COR-L47 (cell line): ENCODE measurements around the gene CXCL12.

Source experiments
- DNase-seq: peaks from one replicate; lab custom pipeline; 2025; lab: John Stamatoyannopoulos, UW

The CXCL12 gene

GRCh38 chr10:44362866-44363711, 21.8 kb downstream of the CXCL12 start:
- no peak for DNase-seq

- DNase-seq: no peak
These were observed 23.8 kb downstream of the CXCL12 start for GRCh38 chr10:44361109-44361508.

GRCh38 chr10:44358080-44358771, 26.7 kb downstream of the CXCL12 start:
- no peak for DNase-seq

- DNase-seq: no peak
These were observed 27.8 kb downstream of the CXCL12 start for GRCh38 chr10:44357023-44357540.

- DNase-seq: no peak
These were observed 28.5 kb downstream of the CXCL12 start for GRCh38 chr10:44356139-44357022.

- DNase-seq: no peak
These were observed 29.3 kb downstream of the CXCL12 start for GRCh38 chr10:44355630-44356029.

- DNase-seq: no peak
These were observed 30.1 kb downstream of the CXCL12 start for GRCh38 chr10:44354771-44355170.

- no peak for DNase-seq
These were observed 31.2 kb downstream of the CXCL12 start for GRCh38 chr10:44353721-44354120.

GRCh38 chr10:44353128-44353390, 31.8 kb downstream of the CXCL12 start:
- no peak for DNase-seq

GRCh38 chr10:44352316-44353127, 32.4 kb downstream of the CXCL12 start:
- DNase-seq: no peak

GRCh38 chr10:44348496-44348895, 36.4 kb downstream of the CXCL12 start:
- DNase-seq: no peak

GRCh38 chr10:44347609-44348400, 37.1 kb downstream of the CXCL12 start:
- no peak for DNase-seq

- no peak for DNase-seq
These were observed 40.2 kb downstream of the CXCL12 start for GRCh38 chr10:44344727-44345126.

- no peak for DNase-seq
These were observed 41.1 kb downstream of the CXCL12 start for GRCh38 chr10:44343843-44344242.

GRCh38 chr10:44341886-44342285, 43.0 kb downstream of the CXCL12 start:
- no peak for DNase-seq

- no peak for DNase-seq
These were observed 44.3 kb downstream of the CXCL12 start for GRCh38 chr10:44340557-44340956.

- no peak for DNase-seq
These were observed 45.7 kb downstream of the CXCL12 start for GRCh38 chr10:44339218-44339617.

GRCh38 chr10:44337081-44337480, 47.8 kb downstream of the CXCL12 start:
- no peak for DNase-seq

GRCh38 chr10:44335330-44336021, 49.4 kb downstream of the CXCL12 start:
- DNase-seq: no peak

GRCh38 chr10:44334621-44335184, 50.2 kb downstream of the CXCL12 start:
- no peak for DNase-seq
